Measurements from ENCODE around the gene DSCAM. TPM values are rescaled to one million over a fixed set of nuclear protein-coding genes. Genes with fewer than 3 reads are reported as not detected.

The DSCAM gene
- total RNA-seq, 4 donors from 2014 or later: 0.04 to 0.06 TPM; not detected in 2

- TF ChIP-seq CTCF (IDR thresholded peaks at IDR 0.05): no peak
- TF ChIP-seq POLR2A (IDR thresholded peaks at IDR 0.05): no peak
- Histone ChIP-seq H3K4me1 (no peaks in the 10 kb centered on the region), H3K27ac (no peak overlapping the region), H3K9me3 (no peaks in the 10 kb centered on the region), H3K36me3 (no peaks in the 10 kb centered on the region), H3K4me3 (no peak overlapping the region), H3K27me3 (no peaks in the 10 kb centered on the region)
- 59 to 62% methylated on average over 6 of the region's 6 CpGs for WGBS, 2 donors
- intact Hi-C loops (cut with DNase I): no loop called here
- no peak for DNase-seq
Measured at GRCh38 chr21:40388046-40388445, 458.9 kb downstream of the DSCAM start.

DNA sequence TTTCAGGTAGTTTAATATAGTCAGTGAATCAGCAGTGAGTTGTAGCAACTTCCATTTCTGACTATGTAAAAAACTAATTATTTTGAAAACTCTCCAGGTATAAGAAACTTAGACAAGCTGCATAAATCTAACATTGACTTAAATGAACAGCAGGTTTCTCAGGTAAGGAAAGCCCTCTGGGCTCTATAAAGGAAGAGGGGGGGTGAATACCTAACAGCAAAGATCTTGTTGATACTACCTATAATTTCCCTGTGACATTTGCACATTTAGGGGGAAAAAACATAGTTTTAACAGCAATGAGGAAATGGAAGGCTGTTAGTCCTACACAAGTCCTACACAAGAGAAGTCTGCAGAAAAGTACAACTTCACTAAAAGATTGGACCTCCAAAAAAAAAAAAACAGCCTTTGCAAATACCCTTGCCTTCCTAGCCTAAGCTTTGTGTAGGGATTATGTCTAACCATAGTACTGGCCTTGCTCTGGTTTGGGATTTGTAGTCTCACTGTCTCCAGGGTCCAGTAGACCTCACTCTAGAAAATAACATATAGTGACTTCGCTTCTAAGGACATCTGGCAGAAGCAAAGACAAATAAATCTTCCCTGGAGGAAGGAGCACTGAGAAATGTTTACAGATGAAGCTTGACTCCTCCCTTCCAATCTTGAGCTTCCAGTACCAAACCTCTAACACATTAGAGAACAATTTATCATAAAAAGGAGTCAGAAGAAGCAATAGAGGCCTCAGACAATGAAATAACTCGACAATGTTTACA is 459.8 kb downstream of the DSCAM start:
- no peak for TF ChIP-seq POLR2A (IDR thresholded peaks at IDR 0.05)
- no peak for TF ChIP-seq CTCF (IDR thresholded peaks at IDR 0.05)
- H3K4me3 ChIP-seq: no peak overlapping the region
- no peaks in the 10 kb centered on the region for H3K4me1 ChIP-seq
- H3K27ac ChIP-seq: no peak overlapping the region
- WGBS, 2 donors: 38 to 39% methylated on average over 2 of the region's 2 CpGs
- H3K36me3 ChIP-seq: no peaks in the 10 kb centered on the region
- no peak for DNase-seq
- no peaks in the 10 kb centered on the region for H3K27me3 ChIP-seq
- H3K9me3 ChIP-seq: no peaks in the 10 kb centered on the region
- intact Hi-C loops (cut with DNase I): no loop called here

DNA sequence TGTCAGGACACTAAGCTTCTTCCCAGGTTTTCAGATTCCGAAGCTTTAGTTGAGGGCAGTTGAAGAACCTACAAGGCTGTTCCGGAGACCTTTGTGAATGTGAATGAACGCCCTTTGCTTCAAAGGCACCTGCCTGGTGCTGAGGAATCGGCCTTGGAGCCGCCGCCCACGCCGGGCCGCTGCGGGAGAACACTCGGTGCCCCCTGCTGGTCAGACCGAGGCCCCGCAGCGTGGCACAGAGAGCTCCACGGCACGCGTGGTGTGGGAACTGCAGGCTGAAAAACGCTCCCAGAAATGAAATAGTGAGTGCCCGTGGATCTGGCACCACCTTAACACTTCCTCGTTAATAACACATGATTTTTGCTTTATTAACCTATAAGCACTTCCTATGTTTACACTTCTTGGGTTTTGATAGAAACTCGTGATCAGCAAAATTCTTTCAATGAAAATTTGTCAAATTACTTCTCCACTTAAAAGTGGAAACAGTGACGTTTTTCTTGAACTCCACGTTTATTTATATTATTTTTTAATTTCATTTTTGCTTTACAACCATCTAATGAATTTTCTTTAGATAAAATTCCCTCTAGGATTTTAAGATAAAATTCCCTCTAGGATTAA is 460.6 kb downstream of the DSCAM start:
- H3K4me1 ChIP-seq: no peaks in the 10 kb centered on the region
- no peak overlapping the region for H3K27ac ChIP-seq
- no peak for DNase-seq
- TF ChIP-seq CTCF (IDR thresholded peaks at IDR 0.05) (peak; percentile 16 to 88 (median 83)), POLR2A (IDR thresholded peaks at IDR 0.05) (no peak)
- WGBS, 2 donors: 7 to 10% methylated on average over 22 to 23 of the region's 23 CpGs
- no peaks in the 10 kb centered on the region for H3K9me3 ChIP-seq
- H3K36me3 ChIP-seq: no peaks in the 10 kb centered on the region
- H3K4me3 ChIP-seq: no peak overlapping the region
- intact Hi-C loops (cut with DNase I): no loop called here
- no peaks in the 10 kb centered on the region for H3K27me3 ChIP-seq

DNA sequence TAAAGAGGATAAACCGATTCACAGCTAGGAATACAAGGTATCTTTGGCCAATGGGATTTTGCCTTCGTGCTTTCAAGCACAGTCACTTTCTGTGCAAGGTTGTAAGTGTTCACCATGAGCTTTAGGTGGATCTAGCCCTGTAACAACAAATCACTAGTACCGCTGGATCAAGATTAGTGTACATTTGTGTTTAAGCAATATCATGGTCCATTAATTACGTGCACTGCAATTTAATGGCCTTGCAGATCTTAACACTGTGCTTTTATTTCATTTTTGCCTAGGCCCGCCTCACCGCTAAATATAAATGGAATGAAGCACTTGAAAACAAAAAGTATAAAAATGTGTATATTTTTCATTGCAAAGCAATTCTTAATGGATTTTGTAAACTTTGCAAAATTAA is 461.1 kb downstream of the DSCAM start:
- no peak overlapping the region for H3K4me3 ChIP-seq
- 81 to 83% methylated on average over 6 of the region's 6 CpGs for WGBS, 2 donors
- intact Hi-C loops (cut with DNase I): no loop called here

More for the DNA sequence above, 461.1 kb downstream of the DSCAM start:
- TF ChIP-seq CTCF (IDR thresholded peaks at IDR 0.05) (no peak), POLR2A (IDR thresholded peaks at IDR 0.05) (no peak)
- Histone ChIP-seq H3K36me3 (no peaks in the 10 kb centered on the region), H3K9me3 (no peaks in the 10 kb centered on the region), H3K27me3 (no peaks in the 10 kb centered on the region), H3K4me1 (no peaks in the 10 kb centered on the region), H3K27ac (no peak overlapping the region)
- DNase-seq: no peak
